Gastroesophageal sphincter (tissue), 4 donors: Measurements from ENCODE around the gene GPR55. TPM values are rescaled to one million over a fixed set of nuclear protein-coding genes. Genes with fewer than 3 reads are reported as not detected.

ENCODE experiments used
- ATAC-seq: fragments of 150-250 bp; one replicate; pipeline ENCODE4 v1.9.1; 2016; ENCODE audit warnings: mild to moderate bottlenecking, moderate library complexity
- H3K27ac ChIP-seq, 4 donors: fragments of 200-600 bp; sonication (generic) in 3 of 4; 1 replicate in 3 of 4; 2 replicates in 1 of 4; pipeline ENCODE4 v1.5.1; 2016 to 2019
- H3K27me3 ChIP-seq: fragments of 200-600 bp; sonication (generic); one replicate; pipeline ENCODE4 v1.5.1; 2019
- H3K36me3 ChIP-seq, 2 donors: fragments of 200-600 bp; sonication (generic); one replicate each; pipeline ENCODE4 v1.5.1; 2019; ENCODE audit warnings: control low read depth in 1 of 2
- H3K4me1 ChIP-seq, 3 donors: fragments of 200-600 bp; sonication (generic); 1 replicate in 2 of 3; 2 replicates in 1 of 3; pipeline ENCODE4 v1.5.1; 2016 to 2019; ENCODE audit warnings: control low read depth in 2 of 3
- H3K4me3 ChIP-seq, 2 donors: fragments of 200-600 bp; sonication (generic); one replicate each; pipeline ENCODE4 v1.5.1; 2019; ENCODE audit warnings: mild to moderate bottlenecking in 1 of 2, moderate library complexity in 1 of 2
- H3K9me3 ChIP-seq, 3 donors: fragments of 200-600 bp; sonication (generic); one replicate each; pipeline ENCODE4 v1.5.1; 2017 to 2019; ENCODE audit warnings: control low read depth in 2 of 3
- CTCF ChIP-seq, 4 experiments: fragments of 200-600 bp in 2 of 4; fragments of 450-650 bp in 2 of 4; sonication (generic) in 1 of 4; IDR thresholded peaks; one replicate each; pipeline ENCODE4 v1.5.1; 2017 to 2019; ENCODE audit warnings: antibody characterized with exemption in 4 of 4, mild to moderate bottlenecking in 2 of 4, moderate library complexity in 2 of 4
- EP300 ChIP-seq: sonication (generic); formaldehyde crosslinking; IDR thresholded peaks from one replicate; pipeline ENCODE4 v1.6.1; 2017; ENCODE audit warnings: antibody characterized with exemption, mild to moderate bottlenecking
- POLR2A ChIP-seq, 2 donors: fragments of 450-650 bp; IDR thresholded peaks; one replicate each; pipeline ENCODE4 v1.6.1; 2017; ENCODE audit warnings: antibody characterized with exemption in 2 of 2, mild to moderate bottlenecking in 2 of 2, moderate library complexity in 1 of 2
- POLR2AphosphoS5 ChIP-seq: sonication (generic); formaldehyde crosslinking; IDR thresholded peaks from one replicate; pipeline ENCODE4 v1.6.1; 2017; ENCODE audit warnings: antibody characterized with exemption
- WGBS, 2 donors: methylation state at CpG; one replicate each; pipeline ENCODE4 v1.1.5; 2018; ENCODE audit warnings: low coverage in 1 of 2; 5-methylcytosine and 5-hydroxymethylcytosine counted together
- total RNA-seq, 4 donors: library from RNA; depleted of rRNA; stranded (reverse); fragments of >200 nt; gene quantifications; one replicate each; pipeline ENCODE4 v1.1.0, GENCODE V29; 2016

The GPR55 gene
- total RNA-seq, 4 donors from 2014 or later, result 0.08 to 0.12 TPM; not detected in 2

- no peaks in the 10 kb centered on the region for H3K36me3 ChIP-seq
- no peak overlapping the region for H3K27ac ChIP-seq
- no peak for ATAC-seq
- peaks cover 7% of the 10 kb centered on the region for H3K27me3 ChIP-seq
- H3K4me3 ChIP-seq, result no peak overlapping the region
- WGBS, 2 donors, result 35 to 48% methylated on average over 8 to 13 of the region's 13 CpGs
- peaks cover 0 to 26% (median 10%) of the 10 kb centered on the region in 3 donors for H3K4me1 ChIP-seq
- TF ChIP-seq POLR2AphosphoS5 (no peak), EP300 (no peak), CTCF (IDR thresholded peaks at IDR 0.05) (no peak), POLR2A (IDR thresholded peaks at IDR 0.05) (no peak)
- H3K9me3 ChIP-seq, result no peaks in the 10 kb centered on the region
Observed at GRCh38 chr2:230861552-230862255, 63.3 kb downstream of the GPR55 start.

Other genes starting within 250 kb of the GPR55 start
- 100 to 1,000 TPM in 3 of 4 donors, 10 to 100 TPM in 1; 88.5 to 115 (median 108) TPM for gene CAB39, start 212.4 kb downstream of the GPR55 start, total RNA-seq
- gene ITM2C, start 60.3 kb downstream of the GPR55 start, total RNA-seq, result 100 to 1,000 TPM in 1 of 4 donors, 10 to 100 TPM in 3; 70.2 to 141 (median 84.0) TPM
- not detected for gene SPATA3, start 70.9 kb upstream of the GPR55 start, total RNA-seq
- under 1 TPM in 2 of 4 donors, not detected in 2; 0.19 to 0.54 TPM for gene C2orf72, start 112.3 kb upstream of the GPR55 start, total RNA-seq
- gene PSMD1, start 131.6 kb upstream of the GPR55 start, total RNA-seq, result 10 to 100 TPM; 58.8 to 93.4 (median 65.9) TPM
- gene HTR2B, start 199.8 kb upstream of the GPR55 start, total RNA-seq, result 10 to 100 TPM in 3 of 4 donors, 1 to 10 TPM in 1; 6.8 to 17.3 (median 16.0) TPM